ENCODE data around the gene NTRK3.

The NTRK3 gene

DNA sequence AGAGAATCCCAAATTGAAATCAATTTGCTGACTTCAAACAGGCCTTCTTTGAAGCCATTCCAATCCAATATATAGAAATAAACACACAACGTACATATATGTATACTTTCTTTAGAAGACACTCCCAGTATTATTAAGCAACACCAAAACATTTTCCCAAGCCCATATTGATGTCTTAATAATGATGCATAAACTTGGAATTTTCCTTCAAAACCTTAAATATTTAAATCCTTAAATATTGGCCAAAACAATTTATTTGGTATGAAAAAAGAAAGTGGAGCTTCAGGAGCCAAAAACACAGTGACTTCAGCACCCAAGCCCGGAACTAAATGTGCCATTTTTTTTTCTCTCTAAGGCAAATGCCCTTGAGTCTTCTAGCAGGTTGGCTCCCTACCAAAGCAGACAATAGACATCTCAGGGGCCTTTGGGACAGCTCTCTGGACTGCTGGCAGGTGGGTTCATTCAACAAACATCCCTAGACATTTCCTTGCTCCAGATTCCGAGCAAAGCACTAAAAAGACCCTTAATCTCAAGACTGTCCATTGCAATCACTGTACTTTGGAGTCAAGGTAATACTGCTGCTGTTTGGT, 384.7 kb downstream of the NTRK3 start:
- no peak overlapping the region for H3K27ac ChIP-seq (ENCODE audit: low read length)
- TF ChIP-seq, protein P1, sequence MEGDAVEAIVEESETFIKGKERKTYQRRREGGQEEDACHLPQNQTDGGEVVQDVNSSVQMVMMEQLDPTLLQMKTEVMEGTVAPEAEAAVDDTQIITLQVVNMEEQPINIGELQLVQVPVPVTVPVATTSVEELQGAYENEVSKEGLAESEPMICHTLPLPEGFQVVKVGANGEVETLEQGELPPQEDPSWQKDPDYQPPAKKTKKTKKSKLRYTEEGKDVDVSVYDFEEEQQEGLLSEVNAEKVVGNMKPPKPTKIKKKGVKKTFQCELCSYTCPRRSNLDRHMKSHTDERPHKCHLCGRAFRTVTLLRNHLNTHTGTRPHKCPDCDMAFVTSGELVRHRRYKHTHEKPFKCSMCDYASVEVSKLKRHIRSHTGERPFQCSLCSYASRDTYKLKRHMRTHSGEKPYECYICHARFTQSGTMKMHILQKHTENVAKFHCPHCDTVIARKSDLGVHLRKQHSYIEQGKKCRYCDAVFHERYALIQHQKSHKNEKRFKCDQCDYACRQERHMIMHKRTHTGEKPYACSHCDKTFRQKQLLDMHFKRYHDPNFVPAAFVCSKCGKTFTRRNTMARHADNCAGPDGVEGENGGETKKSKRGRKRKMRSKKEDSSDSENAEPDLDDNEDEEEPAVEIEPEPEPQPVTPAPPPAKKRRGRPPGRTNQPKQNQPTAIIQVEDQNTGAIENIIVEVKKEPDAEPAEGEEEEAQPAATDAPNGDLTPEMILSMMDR (IDR thresholded peaks at IDR 0.05; ENCODE audit: borderline replicate concordance, extremely low read depth, low read length, poor library complexity, severe bottlenecking) = no peak
- no peak for TF ChIP-seq EZH2 (IDR thresholded peaks at IDR 0.05; ENCODE audit: borderline replicate concordance, low read depth, low read length, severe bottlenecking)
- no peaks in the 10 kb centered on the region for H4K20me1 ChIP-seq (ENCODE audit: insufficient read depth, low read length)
- no peaks in the 10 kb centered on the region for H3K36me3 ChIP-seq (ENCODE audit: insufficient read depth, low read length)
- H3K4me1 ChIP-seq (ENCODE audit: insufficient read depth, low read length) = no peaks in the 10 kb centered on the region
- no peak for DNase-seq
- H3K9ac ChIP-seq (ENCODE audit: low read depth, low read length) = no peak overlapping the region
- no peaks in the 10 kb centered on the region for H3K79me2 ChIP-seq (ENCODE audit: insufficient read depth, low read length)
- no peaks in the 10 kb centered on the region for H3K27me3 ChIP-seq (ENCODE audit: insufficient read depth, low read length, poor library complexity)
- H3K4me3 ChIP-seq (ENCODE audit: low read depth in 1 of 2, low read length in 2 of 2) = no peak overlapping the region
- H2AFZ ChIP-seq (ENCODE audit: low read depth, low read length) = no peak overlapping the region
- H3K4me2 ChIP-seq (ENCODE audit: insufficient read depth, low read length) = no peak overlapping the region
- no peaks in the 10 kb centered on the region for H3K9me3 ChIP-seq (ENCODE audit: insufficient read depth, low read length, severe bottlenecking)
- ATAC-seq (ENCODE audit: insufficient read depth, low read depth) = no peak

DNA sequence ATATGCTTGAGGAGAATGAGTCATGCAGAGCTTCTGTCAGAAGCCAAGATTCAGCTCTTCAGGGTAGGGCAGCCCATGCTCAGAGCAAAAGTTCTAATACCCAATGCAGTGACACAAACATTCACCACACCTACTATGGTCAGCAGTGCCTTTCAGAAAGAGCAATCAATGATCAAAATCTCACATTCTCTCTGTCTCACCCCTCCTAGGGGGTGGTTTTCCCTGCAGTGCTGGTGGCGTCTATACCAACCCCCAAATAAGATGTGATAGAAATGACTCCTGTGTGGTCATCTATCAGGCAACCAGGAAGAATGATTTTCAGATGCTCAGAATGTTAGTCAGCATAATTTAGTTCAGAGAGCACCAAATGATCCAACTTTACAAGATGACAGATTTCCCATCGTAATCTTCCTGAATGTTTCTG, 385.3 kb downstream of the NTRK3 start:
- no peaks in the 10 kb centered on the region for H4K20me1 ChIP-seq (ENCODE audit: insufficient read depth, low read length)
- no peak for TF ChIP-seq EZH2 (IDR thresholded peaks at IDR 0.05; ENCODE audit: borderline replicate concordance, low read depth, low read length, severe bottlenecking)
- TF ChIP-seq, protein P1 (IDR thresholded peaks at IDR 0.05; ENCODE audit: borderline replicate concordance, extremely low read depth, low read length, poor library complexity, severe bottlenecking) = no peak
- H3K4me2 ChIP-seq (ENCODE audit: insufficient read depth, low read length) = no peak overlapping the region
- no peak for DNase-seq
- H3K9ac ChIP-seq (ENCODE audit: low read depth, low read length) = no peak overlapping the region
- H3K27ac ChIP-seq (ENCODE audit: low read length) = no peak overlapping the region
- no peaks in the 10 kb centered on the region for H3K36me3 ChIP-seq (ENCODE audit: insufficient read depth, low read length)
- no peak overlapping the region for H3K4me3 ChIP-seq (ENCODE audit: low read depth in 1 of 2, low read length in 2 of 2)
- H2AFZ ChIP-seq (ENCODE audit: low read depth, low read length) = no peak overlapping the region
- H3K9me3 ChIP-seq (ENCODE audit: insufficient read depth, low read length, severe bottlenecking) = no peaks in the 10 kb centered on the region
- no peaks in the 10 kb centered on the region for H3K4me1 ChIP-seq (ENCODE audit: insufficient read depth, low read length)
- no peaks in the 10 kb centered on the region for H3K79me2 ChIP-seq (ENCODE audit: insufficient read depth, low read length)
- H3K27me3 ChIP-seq (ENCODE audit: insufficient read depth, low read length, poor library complexity) = no peaks in the 10 kb centered on the region
- ATAC-seq (ENCODE audit: insufficient read depth, low read depth) = no peak

DNA sequence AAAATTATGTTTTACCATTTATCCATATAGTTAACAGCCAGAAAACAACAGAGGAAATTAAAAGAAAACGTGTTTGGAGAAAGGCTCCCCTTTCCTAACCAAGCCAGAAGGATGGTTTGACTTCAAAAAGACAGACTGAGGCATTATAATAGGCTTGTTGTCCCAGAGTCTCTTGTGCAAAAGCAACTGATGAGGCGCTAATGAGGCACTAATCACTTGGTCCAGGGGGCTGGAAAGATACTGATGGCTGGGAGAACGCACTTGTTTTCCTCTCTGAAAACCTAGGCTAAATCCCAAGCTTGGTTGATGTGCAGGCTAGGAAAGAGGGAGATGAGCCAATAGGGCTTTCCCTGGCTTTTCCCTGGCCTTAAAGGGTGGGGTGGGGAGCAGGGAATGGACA, 389.6 kb downstream of the NTRK3 start:
- H3K27ac ChIP-seq (ENCODE audit: low read length) = no peak overlapping the region
- DNase-seq = no peak
- no peaks in the 10 kb centered on the region for H3K27me3 ChIP-seq (ENCODE audit: insufficient read depth, low read length, poor library complexity)
- H3K9ac ChIP-seq (ENCODE audit: low read depth, low read length) = no peak overlapping the region
- no peaks in the 10 kb centered on the region for H3K36me3 ChIP-seq (ENCODE audit: insufficient read depth, low read length)
- H3K4me3 ChIP-seq (ENCODE audit: low read depth in 1 of 2, low read length in 2 of 2) = no peak overlapping the region
- no peak overlapping the region for H3K4me2 ChIP-seq (ENCODE audit: insufficient read depth, low read length)
- H2AFZ ChIP-seq (ENCODE audit: low read depth, low read length) = no peak overlapping the region
- TF ChIP-seq EZH2 (IDR thresholded peaks at IDR 0.05; ENCODE audit: borderline replicate concordance, low read depth, low read length, severe bottlenecking) = no peak
- TF ChIP-seq, protein P1 (IDR thresholded peaks at IDR 0.05; ENCODE audit: borderline replicate concordance, extremely low read depth, low read length, poor library complexity, severe bottlenecking) = no peak
- H3K79me2 ChIP-seq (ENCODE audit: insufficient read depth, low read length) = no peaks in the 10 kb centered on the region
- H3K4me1 ChIP-seq (ENCODE audit: insufficient read depth, low read length) = no peaks in the 10 kb centered on the region
- H3K9me3 ChIP-seq (ENCODE audit: insufficient read depth, low read length, severe bottlenecking) = no peaks in the 10 kb centered on the region
- no peak for ATAC-seq (ENCODE audit: insufficient read depth, low read depth)
- H4K20me1 ChIP-seq (ENCODE audit: insufficient read depth, low read length) = no peaks in the 10 kb centered on the region
